T47D (cell line): ENCODE results near the gene C10orf67.
"Not testable (repeated sequence)": the region's sequence is repeated elsewhere in the genome, so short reads cannot be mapped to it uniquely, and the experiment has no call there.

Experiments used
- DNase-seq, 2 experiments: peaks; one replicate each; pipeline versions ENCODE4 v3.0.0 to v3.0.0-alpha.2; 2011 to 2012; ENCODE audit warnings: low read depth in 1 of 2, low spot score in 1 of 2
- JUND ChIP-seq: IDR thresholded peaks from 2 replicates; pipeline ENCODE4 v1.6.1; 2012; ENCODE audit warnings: low read depth
- in situ Hi-C: cut with HindIII; loops from 2 replicates; pipeline ENCODE4 v1.10.0; 2016; ENCODE audit warnings: low sequenced_read_pairs, low pct_unique_long_range_greater_than_20kb

C10orf67 gene

GRCh38 chr10:23270531-23270930 is 74.1 kb downstream of the C10orf67 start:
- in situ Hi-C loops: no loop called here
- TF ChIP-seq JUND: no peak

DNA sequence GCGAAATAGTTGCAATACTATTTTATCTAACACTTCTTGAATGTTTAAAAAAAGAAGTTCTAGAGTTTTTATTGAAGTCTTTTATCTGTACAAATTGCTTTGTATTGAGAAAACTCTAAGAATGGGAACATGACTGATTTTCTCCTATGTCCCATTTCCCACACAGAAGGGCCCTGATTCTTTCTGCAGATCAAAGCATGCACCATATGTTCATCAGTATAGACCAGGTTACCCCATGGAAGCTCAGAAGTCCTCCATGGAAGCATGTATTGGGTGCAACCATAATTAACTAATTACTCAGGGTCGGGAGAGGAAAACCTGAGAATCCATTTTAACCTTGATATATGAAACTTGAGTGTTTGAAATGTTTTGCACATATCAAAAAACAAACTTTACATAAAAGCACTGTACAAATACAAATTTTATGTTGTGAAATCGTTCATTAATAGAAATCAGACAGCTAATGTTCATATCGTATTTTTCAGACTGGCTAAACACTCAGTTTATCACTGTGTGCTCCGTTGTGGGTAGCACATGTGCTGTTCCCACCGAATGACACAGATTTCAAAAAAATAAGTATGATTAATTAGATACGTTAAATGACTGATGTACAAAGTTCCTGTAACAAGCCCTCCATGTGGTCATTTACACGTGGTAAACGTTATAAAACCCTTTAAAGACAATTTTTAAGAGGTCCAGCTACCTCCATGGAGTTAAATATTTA is 81.0 kb downstream of the C10orf67 start:
- in situ Hi-C loops: no loop called here
- DNase-seq: no peak
- TF ChIP-seq JUND: no peak

More at GRCh38 chr10:23270531-23270930, 74.1 kb downstream of the C10orf67 start:
- no peak for DNase-seq

- in situ Hi-C loops: no loop called here
- DNase-seq: no peak
- TF ChIP-seq JUND: no peak
These were observed 81.7 kb downstream of the C10orf67 start for GRCh38 chr10:23262928-23263327.

GRCh38 chr10:23258516-23258915 is 86.1 kb downstream of the C10orf67 start:
- in situ Hi-C loops: no loop called here
- DNase-seq: no peak
- TF ChIP-seq JUND: no peak

- in situ Hi-C loops: no loop called here
- no peak for DNase-seq
- TF ChIP-seq JUND: no peak
These were observed 90.8 kb downstream of the C10orf67 start for GRCh38 chr10:23253780-23254179.

- in situ Hi-C loops, DNase-seq: not testable (repeated sequence)
These were observed 91.7 kb downstream of the C10orf67 start for GRCh38 chr10:23252859-23253258.

- in situ Hi-C loops, DNase-seq: not testable (repeated sequence)
These were observed 102.8 kb downstream of the C10orf67 start for GRCh38 chr10:23241779-23242178.

GRCh38 chr10:23238015-23238414 is 106.6 kb downstream of the C10orf67 start:
- in situ Hi-C loops: no loop called here
- DNase-seq: peak in 1 of 2 experiments; percentile 13
- no peak for TF ChIP-seq JUND

- no peak for TF ChIP-seq JUND
- DNase-seq: no peak
- in situ Hi-C loops: no loop called here
These were observed 114.0 kb downstream of the C10orf67 start for GRCh38 chr10:23230582-23230981.

DNA sequence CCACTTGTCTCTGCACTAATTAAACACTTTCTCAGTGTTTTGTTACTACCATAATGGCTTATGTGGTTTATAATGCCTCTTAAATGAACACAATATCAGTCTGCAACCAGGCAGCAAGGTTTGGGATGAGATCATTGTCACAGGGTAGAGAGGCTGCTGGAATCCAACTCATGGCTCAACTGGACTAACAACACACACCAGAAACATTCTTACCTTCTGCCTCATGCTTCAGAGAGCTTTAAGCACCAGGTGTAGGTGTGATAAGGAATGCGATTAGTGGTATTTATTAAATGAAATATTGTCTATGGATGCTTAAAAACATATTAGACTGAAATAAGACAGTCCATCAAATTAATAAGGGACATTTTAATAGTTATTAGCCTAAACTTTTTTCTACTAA is 127.1 kb downstream of the C10orf67 start:
- TF ChIP-seq JUND: no peak
- DNase-seq: peak in 1 of 2 experiments; percentile 1
- in situ Hi-C loops: no loop called here

DNA sequence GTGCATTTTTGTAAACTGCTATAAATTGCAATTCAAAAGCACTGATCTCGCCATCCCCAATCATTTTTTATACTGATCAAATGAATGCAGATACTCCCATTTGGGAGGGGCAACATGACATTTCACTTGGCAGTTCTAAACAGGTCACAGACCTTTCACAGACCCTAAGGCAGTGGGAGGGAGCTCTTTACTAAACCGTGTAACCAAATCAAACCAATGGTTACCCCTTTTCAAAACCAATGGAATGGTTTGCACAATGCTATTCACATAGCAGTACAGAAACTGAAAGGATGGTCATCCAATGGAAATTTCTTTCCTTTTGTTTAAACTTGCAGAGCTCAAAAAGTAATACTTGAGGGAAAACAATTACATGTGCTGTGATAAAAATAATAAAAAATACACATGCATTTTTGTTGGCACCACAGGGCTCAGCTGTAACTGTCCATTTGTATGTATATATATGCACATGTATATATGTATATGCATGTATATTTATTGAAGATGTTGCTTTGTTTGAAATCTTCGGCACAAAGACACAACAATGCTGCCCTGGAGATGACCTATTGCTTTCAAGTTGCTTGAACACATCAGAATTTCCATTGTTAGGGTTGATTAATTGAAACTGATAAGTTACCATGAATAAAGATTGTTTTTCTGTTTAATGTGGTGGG is 138.5 kb downstream of the C10orf67 start:
- in situ Hi-C loops: no loop called here
- no peak for DNase-seq
- no peak for TF ChIP-seq JUND

DNA sequence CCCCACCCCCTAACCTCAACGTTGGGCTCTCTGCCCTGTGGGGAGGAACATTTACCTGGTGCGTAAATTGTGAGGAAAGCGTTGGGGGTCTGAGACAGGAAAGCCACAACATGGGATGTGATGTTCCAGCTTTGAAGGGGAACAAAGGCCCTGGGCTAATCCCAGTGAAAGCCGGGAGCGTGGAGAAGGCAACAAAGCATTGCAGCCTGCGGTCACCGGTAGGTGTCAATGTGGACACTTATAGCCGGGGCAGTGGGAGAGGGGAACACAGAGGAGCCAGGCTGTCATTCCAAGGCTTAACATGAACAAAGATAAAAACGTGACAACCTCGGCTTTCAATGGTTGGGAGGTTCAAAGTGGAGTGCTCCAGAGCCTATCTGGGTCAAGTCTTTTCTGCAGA is 139.8 kb downstream of the C10orf67 start:
- no peak for DNase-seq
- in situ Hi-C loops: no loop called here
- TF ChIP-seq JUND: no peak
